Trophoblast cell (in vitro differentiated cells and primary cell): ENCODE data around the gene INHBA. TPM values are rescaled to one million over a fixed set of nuclear protein-coding genes. Genes with fewer than 3 reads are reported as not detected.

Experiments used
- DNase-seq, 2 donors: peaks; one replicate each; pipeline ENCODE4 v3.0.0-alpha.2; 2016
- H2AFZ ChIP-seq: 2 replicates; pipeline ENCODE4 v1.6.1; 2013; ENCODE audit warnings: low read length, moderate library complexity, mild to moderate bottlenecking; ENCODE audit not compliant: insufficient read depth, poor library complexity
- H2AK5ac ChIP-seq: 2 replicates; pipeline ENCODE4 v1.6.1; 2013; ENCODE audit warnings: mild to moderate bottlenecking, low read length
- H2BK120ac ChIP-seq: 2 replicates; pipeline ENCODE4 v1.6.1; 2013; ENCODE audit warnings: low read length, mild to moderate bottlenecking, moderate library complexity; ENCODE audit not compliant: insufficient read depth, poor library complexity
- H2BK12ac ChIP-seq: 2 replicates; pipeline ENCODE4 v1.6.1; 2013; ENCODE audit warnings: mild to moderate bottlenecking, low read length, moderate library complexity
- H2BK5ac ChIP-seq: 2 replicates; pipeline ENCODE4 v1.6.1; 2013; ENCODE audit warnings: low read length, low read depth, moderate library complexity, mild to moderate bottlenecking; ENCODE audit not compliant: poor library complexity
- H3K14ac ChIP-seq: 2 replicates; pipeline ENCODE4 v1.6.1; 2013; ENCODE audit warnings: mild to moderate bottlenecking, low read length
- H3K18ac ChIP-seq: 2 replicates; pipeline ENCODE4 v1.6.1; 2013; ENCODE audit warnings: mild to moderate bottlenecking, low read length
- H3K23ac ChIP-seq: 2 replicates; pipeline ENCODE4 v1.6.1; 2013; ENCODE audit warnings: low read length
- H3K27ac ChIP-seq: 2 replicates; pipeline ENCODE4 v1.5.1; 2013; ENCODE audit warnings: low read depth, mild to moderate bottlenecking, inconsistent platforms, low read length, moderate library complexity
- H3K27me3 ChIP-seq: 2 replicates; pipeline ENCODE4 v1.6.1; 2013; ENCODE audit warnings: inconsistent platforms, mild to moderate bottlenecking, low read length, moderate library complexity; ENCODE audit not compliant: insufficient read depth
- H3K36me3 ChIP-seq, 2 experiments: 1 replicate in 1 of 2; 2 replicates in 1 of 2; pipeline ENCODE4 v1.6.1; 2013; ENCODE audit warnings: low read length in 2 of 2, mild to moderate bottlenecking in 2 of 2, moderate library complexity in 1 of 2; ENCODE audit not compliant: insufficient read depth in 2 of 2, control insufficient read depth in 1 of 2
- H3K4ac ChIP-seq: 2 replicates; pipeline ENCODE4 v1.6.1; 2013; ENCODE audit warnings: low read depth, mild to moderate bottlenecking, low read length, moderate library complexity
- H3K4me1 ChIP-seq, 2 experiments: 1 replicate in 1 of 2; 2 replicates in 1 of 2; pipeline ENCODE4 v1.6.1; 2013; ENCODE audit warnings: low read length in 2 of 2, mild to moderate bottlenecking in 2 of 2, moderate library complexity in 1 of 2; ENCODE audit not compliant: insufficient read depth in 2 of 2, control insufficient read depth in 1 of 2
- H3K4me2 ChIP-seq: 2 replicates; pipeline ENCODE4 v1.6.1; 2013; ENCODE audit warnings: inconsistent platforms, mild to moderate bottlenecking, low read length, moderate library complexity
- H3K4me3 ChIP-seq: 2 replicates; pipeline ENCODE4 v1.5.1; 2013; ENCODE audit warnings: mild to moderate bottlenecking, low read depth, low read length, inconsistent platforms
- H3K79me1 ChIP-seq: one replicate; pipeline ENCODE4 v1.6.1; 2013; ENCODE audit warnings: low read length
- H3K79me2 ChIP-seq: 2 replicates; pipeline ENCODE4 v1.6.1; 2013; ENCODE audit warnings: low read length, mild to moderate bottlenecking; ENCODE audit not compliant: control insufficient read depth, insufficient read depth, poor library complexity
- H3K9ac ChIP-seq: 2 replicates; pipeline ENCODE4 v1.6.1; 2013; ENCODE audit warnings: mild to moderate bottlenecking, low read length
- H3K9me3 ChIP-seq: 2 replicates; pipeline ENCODE4 v1.6.1; 2013; ENCODE audit warnings: low read depth, mild to moderate bottlenecking, control low read depth, inconsistent platforms, low read length; ENCODE audit not compliant: insufficient read depth
- H4K12ac ChIP-seq: 2 replicates; pipeline ENCODE4 v1.6.1; 2013; ENCODE audit warnings: low read depth, mild to moderate bottlenecking, low read length, moderate library complexity
- H4K8ac ChIP-seq: 2 replicates; pipeline ENCODE4 v1.6.1; 2013; ENCODE audit warnings: low read depth, mild to moderate bottlenecking, low read length, moderate library complexity
- H4K91ac ChIP-seq: one replicate; pipeline ENCODE4 v1.6.1; 2013; ENCODE audit warnings: low read depth, mild to moderate bottlenecking, low read length, moderate library complexity
- WGBS: extraction: QIAGEN DNeasy Blood & Tissue Kit; methylation state at CpG from one replicate; pipeline ENCODE4 v1.1.7; 2013; ENCODE audit warnings: missing lambda C conversion rate; ENCODE audit not compliant: insufficient read length, insufficient coverage; ENCODE audit errors: extremely low coverage; 5-methylcytosine and 5-hydroxymethylcytosine counted together
- polyA plus RNA-seq: library from polyadenylated mRNA; stranded (reverse); fragments of 200-250 nt; gene quantifications from 2 replicates; pipeline ENCODE4 v1.2.3, GENCODE V29; 2013

Gene INHBA
- 33.1 and 34.2 TPM in 2 replicates for polyA plus RNA-seq

DNA sequence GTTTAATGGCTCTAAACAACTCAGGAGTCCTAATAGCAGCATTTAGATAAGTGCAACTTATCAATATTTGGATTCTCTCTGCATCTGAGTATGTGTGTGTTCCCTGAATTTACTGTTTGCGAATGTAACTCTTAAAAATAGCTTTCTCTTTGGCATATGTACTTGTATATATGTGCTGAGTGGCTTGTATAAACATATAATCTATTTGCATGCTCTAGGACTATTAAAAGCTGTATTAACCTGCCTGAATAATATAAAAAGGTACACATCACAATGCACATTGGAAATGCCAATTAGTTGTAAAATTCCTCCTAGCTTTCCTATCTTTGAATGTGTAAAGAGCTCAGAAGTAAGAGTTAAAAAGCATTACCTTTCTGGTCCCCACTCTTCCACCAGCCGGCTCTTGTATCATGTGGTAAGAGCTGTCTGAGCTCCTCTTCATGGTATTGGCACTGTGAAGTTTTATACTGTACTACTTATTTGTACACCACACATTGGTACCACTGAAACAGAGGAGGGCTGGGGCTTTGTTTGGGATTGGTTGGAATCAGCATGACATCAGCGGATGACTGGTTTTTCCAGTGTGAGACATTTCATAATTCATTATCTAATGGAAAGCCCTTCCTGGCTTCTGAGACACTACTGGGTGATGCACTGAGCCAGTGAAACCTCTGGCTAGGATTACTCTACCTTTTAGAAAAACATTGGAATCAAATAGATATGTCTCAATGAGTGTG is at the start of gene INHBA:
Gene INHBA (minus strand): TSS at position 456 of the 737 bp plus-strand sequence. CDS start 2,716 bp downstream, outside the sequence.
- peak; percentile 21 to 55 for DNase-seq
- Histone ChIP-seq H3K4me3 (no peak within 1 kb of the TSS), H4K12ac (no peak within 1 kb of the TSS), H4K91ac (no peak within 1 kb of the TSS), H2AK5ac (no peak within 1 kb of the TSS), H3K36me3 (no peaks in the 10 kb centered on the region), H3K9me3 (no peaks in the 10 kb centered on the region), H2BK5ac (no peak within 1 kb of the TSS), H2AFZ (no peak within 1 kb of the TSS), H3K4ac (no peak within 1 kb of the TSS), H3K9ac (no peak within 1 kb of the TSS), H3K4me1 (peaks cover 20 to 21% of the 10 kb centered on the region in 2 experiments), H3K79me1 (peaks cover 27% of the 10 kb centered on the region), H2BK12ac (peak within 1 kb of the TSS; percentile 13), H2BK120ac (no peak within 1 kb of the TSS), H3K27me3 (no peaks in the 10 kb centered on the region), H3K18ac (no peak within 1 kb of the TSS), H3K79me2 (peaks cover 13% of the 10 kb centered on the region), H3K4me2 (no peak within 1 kb of the TSS), H3K14ac (no peak within 1 kb of the TSS), H4K8ac (peak within 1 kb of the TSS; percentile 57), H3K27ac (no peak within 1 kb of the TSS), H3K23ac (no peak within 1 kb of the TSS)
- WGBS, result no CpG with 5 or more reads among the region's 3 CpGs

DNA sequence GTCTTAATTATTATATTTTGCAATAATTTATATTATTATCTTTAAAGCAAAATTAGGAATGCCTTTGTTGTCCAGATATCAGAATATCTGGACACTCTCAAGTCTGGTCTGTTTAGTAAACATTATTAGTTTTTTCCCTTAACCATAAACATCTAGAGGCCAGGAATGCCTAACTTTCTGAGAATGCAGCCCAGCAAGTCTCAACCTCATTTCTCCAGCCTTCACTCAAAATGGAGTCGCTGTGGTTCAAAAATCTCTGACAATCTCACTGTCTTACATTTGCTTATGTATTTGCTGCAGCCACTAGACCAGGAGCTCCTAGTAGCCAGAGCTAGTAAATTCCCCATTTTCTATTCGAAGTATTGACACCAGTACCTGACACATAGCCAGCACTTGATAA is 49.7 kb upstream of the INHBA start:
- Histone ChIP-seq H2AFZ (no peak overlapping the region), H3K36me3 (peaks cover 1 to 2% of the 10 kb centered on the region in 2 experiments), H3K79me1 (peaks cover 13% of the 10 kb centered on the region), H4K12ac (no peak overlapping the region), H3K9me3 (peaks cover 3% of the 10 kb centered on the region), H3K9ac (no peak overlapping the region), H3K4me2 (no peak overlapping the region), H3K27me3 (no peaks in the 10 kb centered on the region), H3K27ac (no peak overlapping the region), H3K23ac (no peak overlapping the region), H2BK12ac (no peak overlapping the region), H3K4me1 (peaks cover 2 to 3% of the 10 kb centered on the region in 2 experiments), H4K91ac (no peak overlapping the region), H3K79me2 (no peaks in the 10 kb centered on the region), H3K4ac (no peak overlapping the region), H3K18ac (no peak overlapping the region), H2AK5ac (no peak overlapping the region), H3K14ac (no peak overlapping the region), H2BK5ac (no peak overlapping the region), H4K8ac (no peak overlapping the region), H3K4me3 (no peak overlapping the region), H2BK120ac (peak overlapping the region; percentile 33)
- DNase-seq, result peak; percentile 53 to 76
- no CpG with 5 or more reads among the region's 2 CpGs for WGBS

DNA sequence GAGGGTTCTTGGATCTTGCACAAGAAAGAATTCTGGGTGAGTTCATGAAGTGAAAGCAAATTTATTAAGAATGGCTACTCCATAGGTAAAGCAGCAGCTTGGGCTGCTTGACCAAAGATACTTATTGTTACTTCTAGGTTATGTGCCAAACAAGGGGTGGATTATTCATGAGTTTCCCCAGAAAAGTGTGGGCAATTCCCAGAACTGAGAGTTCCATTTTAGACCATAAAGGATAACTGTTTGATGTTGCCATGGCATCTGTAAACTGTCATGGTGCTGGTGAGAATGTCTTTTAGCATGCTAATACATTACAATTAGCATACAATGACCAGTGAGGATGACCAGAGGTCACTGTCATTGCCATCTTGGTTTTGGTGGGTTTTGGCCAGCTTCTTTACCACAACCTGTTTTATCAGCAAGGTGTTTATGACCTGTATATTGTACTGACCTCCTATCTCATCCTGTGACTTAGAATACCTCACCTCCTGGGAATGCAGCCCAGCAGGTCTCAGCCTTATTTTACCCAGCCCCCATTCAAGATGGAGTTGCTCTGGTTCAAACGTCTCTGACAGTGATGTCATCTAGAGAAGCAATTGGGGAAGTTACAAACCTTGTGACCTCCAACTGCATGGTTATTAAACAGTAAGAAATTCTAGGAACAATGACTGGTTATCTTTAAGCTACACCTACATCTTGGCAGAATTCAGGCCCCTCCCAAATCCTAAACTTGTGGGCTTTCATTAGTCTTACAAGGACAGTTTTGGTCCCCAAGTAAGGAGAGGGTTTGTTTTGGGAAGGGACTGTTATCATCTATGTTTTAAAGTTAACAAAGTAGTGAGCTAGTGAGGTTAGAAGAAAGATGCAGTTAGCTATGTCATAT is 48.0 kb upstream of the INHBA start:
- Histone ChIP-seq H3K9me3 (no peaks in the 10 kb centered on the region), H2AFZ (no peak overlapping the region), H3K4me3 (no peak overlapping the region), H4K91ac (peak overlapping the region; percentile 8), H3K4me2 (no peak overlapping the region), H2BK12ac (peak overlapping the region; percentile 46), H2BK120ac (peak overlapping the region; percentile 34), H3K27ac (no peak overlapping the region), H3K79me2 (no peaks in the 10 kb centered on the region), H3K27me3 (no peaks in the 10 kb centered on the region), H3K4me1 (peaks cover 2 to 3% of the 10 kb centered on the region in 2 experiments), H3K79me1 (peaks cover 13% of the 10 kb centered on the region), H4K12ac (no peak overlapping the region), H2AK5ac (no peak overlapping the region), H3K14ac (no peak overlapping the region), H4K8ac (no peak overlapping the region), H3K4ac (no peak overlapping the region), H3K9ac (no peak overlapping the region), H3K36me3 (peaks cover 0 to 2% of the 10 kb centered on the region in 2 experiments), H2BK5ac (no peak overlapping the region), H3K18ac (no peak overlapping the region), H3K23ac (no peak overlapping the region)
- WGBS, result no CpG with 5 or more reads among the region's 1 CpG
- peak; percentile 48 to 65 for DNase-seq

DNA sequence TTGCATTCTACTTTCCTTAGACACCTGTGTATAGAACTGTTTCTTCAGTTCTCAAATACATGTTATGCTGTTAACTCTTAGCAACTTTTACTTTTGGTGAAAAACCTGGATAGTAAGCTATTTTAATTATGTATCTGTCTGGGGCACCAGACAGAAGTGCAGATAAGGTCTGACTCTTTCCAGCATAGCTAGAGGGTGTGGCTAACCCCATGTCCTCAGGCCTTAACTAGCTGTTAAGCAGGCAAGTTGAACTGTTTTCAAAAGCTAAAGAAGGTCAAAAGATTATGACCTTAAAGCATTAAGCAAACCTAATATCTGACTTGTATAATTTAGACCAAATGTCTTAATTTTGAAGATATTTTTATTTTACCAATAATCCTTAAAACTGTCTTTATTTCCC is 45.1 kb upstream of the INHBA start:
- Histone ChIP-seq H3K27me3 (no peaks in the 10 kb centered on the region), H3K14ac (no peak overlapping the region), H3K4me2 (no peak overlapping the region), H2BK5ac (no peak overlapping the region), H4K91ac (no peak overlapping the region), H2AK5ac (no peak overlapping the region), H2BK12ac (no peak overlapping the region), H4K12ac (no peak overlapping the region), H3K36me3 (peaks cover 0 to 4% of the 10 kb centered on the region in 2 experiments), H3K4me3 (no peak overlapping the region), H4K8ac (no peak overlapping the region), H3K18ac (no peak overlapping the region), H3K23ac (no peak overlapping the region), H3K4me1 (peaks cover 2 to 6% of the 10 kb centered on the region in 2 experiments), H3K79me2 (no peaks in the 10 kb centered on the region), H3K4ac (no peak overlapping the region), H3K9me3 (no peaks in the 10 kb centered on the region), H2AFZ (no peak overlapping the region), H3K79me1 (peaks cover 13% of the 10 kb centered on the region), H2BK120ac (no peak overlapping the region), H3K27ac (no peak overlapping the region), H3K9ac (no peak overlapping the region)
- peak; percentile 60 to 63 for DNase-seq
